ENCODE results near the gene PCK1. TPM values are rescaled to one million over a fixed set of nuclear protein-coding genes. Genes with fewer than 3 reads are reported as not detected.

Gene PCK1
- total RNA-seq, 1 experiment from 2014 or later: not detected

GRCh38 chr20:57536771-57537724 lies 23.9 kb upstream of the PCK1 start:
- H3K4me3 ChIP-seq (ENCODE audit: low read length): no peak overlapping the region
- no peaks in the 10 kb centered on the region for H3F3A ChIP-seq (ENCODE audit: low read length, unreplicated experiment)
- H3K27me3 ChIP-seq (ENCODE audit: low read length): peaks cover 57% of the 10 kb centered on the region
- H3K79me2 ChIP-seq (ENCODE audit: low read length): no peaks in the 10 kb centered on the region
- ATAC-seq: no peak
- intact Hi-C loops (cut with micrococcal nuclease): no loop called here
- ChIA-PET CTCF (no interaction called here), POLR2A (ENCODE audit: unreplicated experiment) (no interaction called here)
- no peaks in the 10 kb centered on the region for H3K4me1 ChIP-seq (ENCODE audit: insufficient read depth, low read length)
- H3K36me3 ChIP-seq (ENCODE audit: low read depth, low read length): no peaks in the 10 kb centered on the region
- H2AFZ ChIP-seq (ENCODE audit: low read length): no peak overlapping the region
- no peaks in the 10 kb centered on the region for H4K20me1 ChIP-seq (ENCODE audit: low read length)
- H3K27ac ChIP-seq (ENCODE audit: low read length): no peak overlapping the region
- H3K9me2 ChIP-seq (replicated peaks; ENCODE audit: low read length): no peaks in the 10 kb centered on the region
- no peak overlapping the region for H3K4me2 ChIP-seq (ENCODE audit: low read length)
- H3K9ac ChIP-seq (ENCODE audit: low read length): no peak overlapping the region
- TF ChIP-seq EZH2 (IDR thresholded peaks at IDR 0.05; ENCODE audit: low read length, unreplicated experiment): no peak
- no peak for TF ChIP-seq EZH2phosphoT487 (IDR thresholded peaks at IDR 0.05; ENCODE audit: borderline replicate concordance, low read length)
- TF ChIP-seq, protein P1, sequence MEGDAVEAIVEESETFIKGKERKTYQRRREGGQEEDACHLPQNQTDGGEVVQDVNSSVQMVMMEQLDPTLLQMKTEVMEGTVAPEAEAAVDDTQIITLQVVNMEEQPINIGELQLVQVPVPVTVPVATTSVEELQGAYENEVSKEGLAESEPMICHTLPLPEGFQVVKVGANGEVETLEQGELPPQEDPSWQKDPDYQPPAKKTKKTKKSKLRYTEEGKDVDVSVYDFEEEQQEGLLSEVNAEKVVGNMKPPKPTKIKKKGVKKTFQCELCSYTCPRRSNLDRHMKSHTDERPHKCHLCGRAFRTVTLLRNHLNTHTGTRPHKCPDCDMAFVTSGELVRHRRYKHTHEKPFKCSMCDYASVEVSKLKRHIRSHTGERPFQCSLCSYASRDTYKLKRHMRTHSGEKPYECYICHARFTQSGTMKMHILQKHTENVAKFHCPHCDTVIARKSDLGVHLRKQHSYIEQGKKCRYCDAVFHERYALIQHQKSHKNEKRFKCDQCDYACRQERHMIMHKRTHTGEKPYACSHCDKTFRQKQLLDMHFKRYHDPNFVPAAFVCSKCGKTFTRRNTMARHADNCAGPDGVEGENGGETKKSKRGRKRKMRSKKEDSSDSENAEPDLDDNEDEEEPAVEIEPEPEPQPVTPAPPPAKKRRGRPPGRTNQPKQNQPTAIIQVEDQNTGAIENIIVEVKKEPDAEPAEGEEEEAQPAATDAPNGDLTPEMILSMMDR (conservative IDR thresholded peaks at IDR 0.05; ENCODE audit: low read depth, low read length): no peak
- BruUV-seq (replicated peaks): no TSS peak
- no peak for DNase-seq
- H3K9me3 ChIP-seq (ENCODE audit: low read length): no peaks in the 10 kb centered on the region

GRCh38 chr20:57537822-57538221 lies 23.1 kb upstream of the PCK1 start:
- no peak for DNase-seq
- Histone ChIP-seq H3K9ac (ENCODE audit: low read length) (no peak overlapping the region), H3K9me3 (ENCODE audit: low read length) (no peaks in the 10 kb centered on the region), H3K4me2 (ENCODE audit: low read length) (no peak overlapping the region), H3K27ac (ENCODE audit: low read length) (no peak overlapping the region), H2AFZ (ENCODE audit: low read length) (no peak overlapping the region), H3K79me2 (ENCODE audit: low read length) (no peaks in the 10 kb centered on the region), H3K36me3 (ENCODE audit: low read depth, low read length) (no peaks in the 10 kb centered on the region), H3K9me2 (replicated peaks; ENCODE audit: low read length) (no peaks in the 10 kb centered on the region), H3F3A (ENCODE audit: low read length, unreplicated experiment) (no peaks in the 10 kb centered on the region), H4K20me1 (ENCODE audit: low read length) (no peaks in the 10 kb centered on the region), H3K4me1 (ENCODE audit: insufficient read depth, low read length) (no peaks in the 10 kb centered on the region), H3K4me3 (ENCODE audit: low read length) (no peak overlapping the region), H3K27me3 (ENCODE audit: low read length) (peaks cover 61% of the 10 kb centered on the region)
- ChIA-PET POLR2A (ENCODE audit: unreplicated experiment) (no interaction called here), CTCF (no interaction called here)
- intact Hi-C loops (cut with micrococcal nuclease): no loop called here
- TF ChIP-seq EZH2phosphoT487 (IDR thresholded peaks at IDR 0.05; ENCODE audit: borderline replicate concordance, low read length) (no peak), EZH2 (IDR thresholded peaks at IDR 0.05; ENCODE audit: low read length, unreplicated experiment) (no peak)
- TF ChIP-seq, protein P1 (conservative IDR thresholded peaks at IDR 0.05; ENCODE audit: low read depth, low read length): no peak
- no TSS peak for BruUV-seq (replicated peaks)
- ATAC-seq: no peak

- CTCF ChIA-PET: no interaction called here
- H3K4me1 ChIP-seq (ENCODE audit: insufficient read depth, low read length): peaks cover 9% of the 10 kb centered on the region; the same call in 1 of the 2 replicates
- TF ChIP-seq EZH2 (IDR thresholded peaks at IDR 0.05; ENCODE audit: low read length, unreplicated experiment) (no peak), EZH2phosphoT487 (IDR thresholded peaks at IDR 0.05; ENCODE audit: borderline replicate concordance, low read length) (no peak)
- TF ChIP-seq, protein P1 (conservative IDR thresholded peaks at IDR 0.05; ENCODE audit: low read depth, low read length): no peak
Observed at GRCh38 chr20:57539889-57540288, 21.0 kb upstream of the PCK1 start.

More at GRCh38 chr20:57539889-57540288, 21.0 kb upstream of the PCK1 start:
- ATAC-seq (no peak), DNase-seq (no peak)
- POLR2A ChIA-PET (ENCODE audit: unreplicated experiment): no interaction called here
- no peaks in the 10 kb centered on the region for H3K9me3 ChIP-seq (ENCODE audit: low read length)
- no peak overlapping the region for H3K4me3 ChIP-seq (ENCODE audit: low read length)
- H3K9me2 ChIP-seq (replicated peaks; ENCODE audit: low read length): no peaks in the 10 kb centered on the region
- intact Hi-C loops (cut with micrococcal nuclease): no loop called here
- H3K36me3 ChIP-seq (ENCODE audit: low read depth, low read length): no peaks in the 10 kb centered on the region
- no peak overlapping the region for H2AFZ ChIP-seq (ENCODE audit: low read length)
- BruUV-seq (replicated peaks): no TSS peak
- peaks cover 64% of the 10 kb centered on the region for H3K27me3 ChIP-seq (ENCODE audit: low read length)
- H3K79me2 ChIP-seq (ENCODE audit: low read length): no peaks in the 10 kb centered on the region
- H4K20me1 ChIP-seq (ENCODE audit: low read length): no peaks in the 10 kb centered on the region
- no peak overlapping the region for H3K4me2 ChIP-seq (ENCODE audit: low read length)
- H3F3A ChIP-seq (ENCODE audit: low read length, unreplicated experiment): no peaks in the 10 kb centered on the region
- no peak overlapping the region for H3K27ac ChIP-seq (ENCODE audit: low read length)
- H3K9ac ChIP-seq (ENCODE audit: low read length): no peak overlapping the region
